ENCODE data around the gene NOL4L. TPM values are rescaled to one million over a fixed set of nuclear protein-coding genes. Genes with fewer than 3 reads are reported as not detected.

NOL4L gene
- total and polyA plus RNA-seq, 12 donors = 1.5 to 10.1 (median 5.1) TPM

GRCh38 chr20:32479697-32480171 is 105.4 kb downstream of the NOL4L start:
- Histone ChIP-seq H3K4me3 (no peak overlapping the region), H3K9me3 (no peaks in the 10 kb centered on the region), H3K4me1 (peaks cover 18 to 76% (median 66%) of the 10 kb centered on the region in 9 donors), H3K27ac (peak overlapping the region in 2 of 10 donors; percentile 21 to 84), H3K27me3 (no peaks in the 10 kb centered on the region), H3K36me3 (peaks cover 0 to under 1% (median 0%) of the 10 kb centered on the region in 9 donors)
- TF ChIP-seq CTCF (IDR thresholded peaks at IDR 0.05) = no peak
- intact Hi-C loops (cut with DNase I) = loop anchor here in 8 of 10 donors (5.0 to 10.0 kb wide), 6 partner anchors 122 to 325 kb away; partner anchors contain the start of genes ASXL1 (in 5 of the 8), PLAGL2 (in 1 of the 8) and POFUT1 (in 1 of the 8)
- DNase-seq (no peak), ATAC-seq (no peak)
- 53 to 80% methylated on average over 2 of the region's 2 CpGs for WGBS, 2 donors

- 91 to 97% methylated on average over 5 of the region's 5 CpGs for WGBS, 2 donors
- no peak for DNase-seq
Observed at GRCh38 chr20:32479012-32479411, 106.1 kb downstream of the NOL4L start.

GRCh38 chr20:32478576-32478975 is 106.6 kb downstream of the NOL4L start:
- intact Hi-C loops (cut with DNase I) = no loop called here
- H3K4me3 ChIP-seq = no peak overlapping the region
- 96% methylated on average over 7 of the region's 7 CpGs for WGBS, 2 donors
- TF ChIP-seq CTCF (IDR thresholded peaks at IDR 0.05) = no peak
- peaks cover 0 to 11% (median 0%) of the 10 kb centered on the region in 9 donors for H3K36me3 ChIP-seq
- no peaks in the 10 kb centered on the region for H3K27me3 ChIP-seq
- H3K4me1 ChIP-seq = peaks cover 27 to 81% (median 67%) of the 10 kb centered on the region in 9 donors
- DNase-seq (no peak), ATAC-seq (no peak)
- H3K9me3 ChIP-seq = no peaks in the 10 kb centered on the region
- no peak overlapping the region for H3K27ac ChIP-seq

More at GRCh38 chr20:32479012-32479411, 106.1 kb downstream of the NOL4L start:
- intact Hi-C loops (cut with DNase I) = no loop called here
- Histone ChIP-seq H3K27ac (no peak overlapping the region), H3K4me3 (no peak overlapping the region), H3K9me3 (no peaks in the 10 kb centered on the region), H3K4me1 (peaks cover 24 to 79% (median 66%) of the 10 kb centered on the region in 9 donors), H3K27me3 (no peaks in the 10 kb centered on the region), H3K36me3 (peaks cover 0 to 7% (median 0%) of the 10 kb centered on the region in 9 donors)
- no peak for ATAC-seq
- TF ChIP-seq CTCF (IDR thresholded peaks at IDR 0.05) = no peak

GRCh38 chr20:32477594-32478512 is 107.3 kb downstream of the NOL4L start:
- H3K36me3 ChIP-seq = peaks cover 0 to 15% (median 0%) of the 10 kb centered on the region in 9 donors
- H3K27ac ChIP-seq = peak overlapping the region in 5 of 10 donors; percentile 25 to 94 (median 82)
- peaks cover 27 to 88% (median 74%) of the 10 kb centered on the region in 9 donors for H3K4me1 ChIP-seq
- no peaks in the 10 kb centered on the region for H3K27me3 ChIP-seq
- DNase-seq = no peak
- intact Hi-C loops (cut with DNase I) = no loop called here
- no peaks in the 10 kb centered on the region for H3K9me3 ChIP-seq
- no peak overlapping the region for H3K4me3 ChIP-seq
- ATAC-seq = no peak
- WGBS, 2 donors = 84 to 86% methylated on average over 11 of the region's 11 CpGs
- TF ChIP-seq CTCF (IDR thresholded peaks at IDR 0.05) = no peak
